ENCODE results near the gene ZSCAN21.

Gene ZSCAN21

DNA sequence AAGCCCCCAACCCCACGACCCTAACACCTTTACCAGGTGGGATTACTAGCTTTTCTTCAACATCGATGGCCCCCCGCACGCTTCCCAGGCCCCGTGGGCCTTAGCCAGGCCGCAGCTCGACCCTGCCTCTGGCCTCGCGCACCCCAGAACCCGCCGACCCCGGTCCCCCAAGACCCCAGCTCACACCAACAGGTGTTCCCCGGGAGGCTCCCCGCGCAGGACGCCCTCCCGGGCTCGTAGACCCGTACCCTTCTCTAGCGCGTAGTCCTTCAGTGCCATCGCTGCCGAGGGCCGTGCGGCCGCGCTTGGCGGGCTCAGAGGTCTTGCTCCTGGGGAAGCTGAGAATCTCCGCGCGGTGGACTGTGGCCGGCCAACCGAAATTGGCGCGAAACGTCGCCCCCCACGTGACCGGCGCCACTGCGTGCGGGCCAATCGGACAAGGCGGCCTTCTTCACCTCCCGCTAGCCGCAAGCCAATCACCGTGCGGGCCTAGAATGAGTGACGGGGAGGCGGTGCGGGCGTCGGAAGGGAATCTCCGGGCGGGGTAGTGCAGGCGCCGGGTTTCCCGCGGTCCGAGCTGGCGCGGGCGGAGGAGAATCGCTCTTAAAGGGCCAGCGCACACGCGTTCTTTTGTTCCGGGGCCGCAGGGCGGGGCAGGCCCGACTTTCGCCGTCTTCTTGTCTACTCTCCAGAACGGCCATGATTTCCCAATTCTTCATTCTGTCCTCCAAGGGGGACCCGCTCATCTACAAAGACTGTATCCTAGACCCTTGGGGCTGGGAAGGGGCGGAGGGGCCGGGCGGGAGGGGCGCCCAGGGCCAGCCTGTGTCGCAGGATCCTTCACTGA is 51.7 kb downstream of the ZSCAN21 start, which contains the start of the genes AP4M1 and MCM7:
Gene AP4M1, plus strand, starts transcription at position 628 of the 847 bp plus-strand sequence. Its CDS starts 72 bp downstream, at position 700.
Gene MCM7, minus strand, starts transcription at position 382 of the 847 bp plus-strand sequence. Its CDS starts 103 bp downstream, at position 279.
- peak; percentile 97 for DNase-seq

DNA sequence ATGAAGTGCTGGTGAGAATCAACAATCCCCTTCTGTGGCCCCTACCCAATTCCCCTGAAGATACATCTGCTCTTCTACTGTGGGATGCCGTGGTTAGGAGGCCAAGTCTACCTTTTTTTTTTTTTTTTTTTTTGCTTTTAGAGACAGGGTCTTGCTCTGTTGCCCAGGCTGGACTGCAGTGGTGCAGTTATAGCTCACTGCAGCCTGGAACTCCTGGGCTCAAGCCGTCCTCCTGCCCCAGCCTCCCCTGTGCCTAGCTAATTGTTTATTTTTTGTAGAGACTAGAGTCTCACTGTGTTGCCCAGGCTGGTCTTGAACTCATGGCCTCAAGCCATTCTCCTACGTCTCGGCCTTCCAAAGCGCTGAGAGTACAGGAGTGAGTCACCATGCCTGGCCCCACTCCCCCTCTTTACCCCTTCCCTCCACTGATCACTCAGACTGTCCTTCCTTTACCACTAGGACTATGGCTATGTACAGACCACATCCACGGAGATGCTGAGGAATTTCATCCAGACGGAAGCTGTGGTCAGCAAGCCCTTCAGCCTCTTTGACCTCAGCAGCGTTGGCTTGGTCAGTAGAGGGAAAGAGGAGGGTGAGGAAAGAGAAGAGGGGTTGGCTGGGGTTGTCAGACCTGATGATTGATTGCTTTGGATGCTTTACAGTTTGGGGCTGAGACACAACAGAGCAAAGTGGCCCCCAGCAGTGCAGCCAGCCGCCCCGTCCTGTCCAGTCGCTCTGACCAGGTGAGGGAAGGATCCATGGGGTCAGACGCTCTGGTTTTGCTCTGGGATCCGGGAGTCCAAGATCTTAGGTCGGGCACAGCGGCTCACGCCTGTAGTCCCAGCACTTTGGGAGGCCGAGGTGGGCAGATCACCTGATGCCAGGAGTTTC is 53.6 kb downstream of the ZSCAN21 start:
- DNase-seq, result no peak

DNA sequence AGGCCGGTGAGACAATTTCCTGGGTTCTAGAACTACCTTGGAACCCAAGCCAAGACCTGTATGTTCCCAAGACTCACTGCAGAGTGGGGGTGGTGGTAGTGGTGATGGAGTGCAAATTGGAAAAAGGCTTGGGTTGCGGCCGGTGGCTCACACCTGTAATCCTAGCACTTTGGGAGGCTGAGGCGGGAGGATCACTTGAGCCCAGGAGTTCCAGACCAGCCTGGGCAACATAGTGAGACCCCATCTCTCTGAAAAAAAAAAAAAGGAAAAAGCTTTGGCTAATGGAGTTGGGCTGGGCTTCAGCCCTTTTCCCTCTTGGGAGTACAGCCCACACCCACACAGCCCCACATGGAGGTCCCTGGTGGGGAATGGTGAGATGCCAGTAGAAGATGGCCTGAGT is 56.0 kb downstream of the ZSCAN21 start:
- DNase-seq, result no peak

DNA sequence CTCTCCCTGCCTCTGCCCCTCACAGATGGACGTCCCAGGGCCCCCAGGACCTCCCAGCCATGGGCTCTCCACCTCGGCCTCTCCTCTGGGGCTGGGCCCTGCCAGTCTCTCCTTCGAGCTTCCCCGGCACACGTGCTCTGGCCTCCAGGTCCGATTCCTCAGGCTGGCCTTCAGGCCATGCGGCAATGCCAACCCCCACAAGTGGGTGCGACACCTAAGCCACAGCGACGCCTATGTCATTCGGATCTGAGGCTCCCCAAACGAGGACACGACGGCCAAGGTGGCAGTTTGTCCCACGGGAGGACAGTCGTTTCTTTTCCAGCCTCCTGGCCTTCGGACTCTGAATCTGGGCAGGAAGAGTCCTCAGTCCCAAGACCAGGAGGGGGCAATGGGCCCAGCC is 57.1 kb downstream of the ZSCAN21 start:
- DNase-seq, result no peak

DNA sequence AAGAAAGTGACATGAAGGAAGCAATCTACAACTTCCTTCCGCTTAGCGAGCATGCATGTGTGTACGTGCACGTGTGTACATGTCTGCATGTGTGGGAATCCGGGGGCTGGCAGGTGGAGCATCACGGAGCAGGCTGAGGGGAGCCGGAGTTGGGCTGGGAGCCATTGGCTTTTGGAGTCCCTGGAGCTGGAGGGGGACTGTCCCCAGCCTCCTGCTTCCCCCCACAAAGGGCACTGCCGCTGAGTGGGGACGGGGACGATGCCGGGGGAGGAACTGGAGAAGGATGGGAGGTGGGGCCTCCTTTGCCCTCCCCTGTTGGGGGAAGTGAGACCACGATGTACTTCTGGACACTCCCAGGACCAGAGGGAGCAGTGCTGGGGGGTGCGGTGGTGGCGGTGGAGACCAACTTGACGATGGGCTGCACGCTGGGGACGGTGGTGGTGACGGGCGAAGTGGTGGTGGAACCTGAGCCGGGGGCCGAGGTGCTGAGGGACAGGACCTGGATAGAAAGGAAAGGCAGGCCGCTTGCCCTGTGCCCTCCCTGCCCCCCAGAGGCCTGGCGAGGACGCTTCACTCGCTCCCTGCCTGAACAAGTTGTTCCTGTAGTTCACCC is 57.7 kb downstream of the ZSCAN21 start:
- no peak for DNase-seq

DNA sequence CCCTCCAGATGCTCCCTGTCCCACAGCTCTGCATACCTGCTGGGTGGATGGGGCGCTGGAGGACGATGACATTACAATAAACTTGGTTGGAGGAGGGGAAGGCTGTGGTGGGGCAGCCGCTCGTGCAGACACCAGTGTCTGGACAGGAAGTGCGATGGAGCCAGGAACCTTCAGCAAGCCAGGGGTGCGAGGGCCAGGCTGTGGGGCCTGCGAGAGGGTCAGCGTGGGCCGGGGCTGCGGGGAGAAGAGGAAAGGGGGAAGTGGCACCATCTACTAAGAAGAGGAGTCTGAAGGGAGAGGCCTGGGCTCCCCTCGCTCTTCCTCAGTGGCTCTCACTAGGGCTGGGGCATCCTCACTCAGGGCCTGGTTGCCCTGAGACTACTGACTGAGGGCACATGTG is 58.3 kb downstream of the ZSCAN21 start:
- no peak for DNase-seq

DNA sequence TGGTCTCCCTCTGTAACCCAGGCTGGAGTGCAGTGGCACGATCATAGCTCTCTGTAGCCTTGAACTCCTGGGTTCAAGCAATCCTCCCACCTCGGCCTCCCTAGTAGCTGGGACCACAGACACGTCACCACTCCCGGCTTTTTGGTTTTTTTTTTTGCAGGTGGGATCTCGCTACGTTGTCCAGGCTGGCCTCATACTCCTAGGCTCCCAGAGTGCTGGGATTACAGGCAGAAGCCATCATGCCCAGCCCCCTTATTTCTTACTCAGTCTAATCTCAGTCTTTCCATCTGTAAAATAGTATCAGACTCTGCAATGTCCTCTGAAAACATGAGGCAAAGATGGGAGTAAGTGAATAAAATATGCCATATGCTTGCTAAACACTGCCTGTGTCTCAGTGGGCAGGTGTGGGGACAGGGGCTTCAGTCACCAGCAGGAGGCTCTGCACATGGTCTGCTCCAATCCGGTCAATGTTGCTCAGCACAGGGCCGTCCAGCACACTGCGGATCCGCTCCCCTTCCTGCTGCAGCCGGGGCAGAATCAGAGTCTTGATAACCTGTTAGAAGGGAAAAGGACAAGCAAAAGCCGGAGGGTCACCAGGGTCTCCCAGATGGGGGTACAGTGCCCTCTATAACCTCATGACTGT is 60.1 kb downstream of the ZSCAN21 start:
- DNase-seq, result no peak

DNA sequence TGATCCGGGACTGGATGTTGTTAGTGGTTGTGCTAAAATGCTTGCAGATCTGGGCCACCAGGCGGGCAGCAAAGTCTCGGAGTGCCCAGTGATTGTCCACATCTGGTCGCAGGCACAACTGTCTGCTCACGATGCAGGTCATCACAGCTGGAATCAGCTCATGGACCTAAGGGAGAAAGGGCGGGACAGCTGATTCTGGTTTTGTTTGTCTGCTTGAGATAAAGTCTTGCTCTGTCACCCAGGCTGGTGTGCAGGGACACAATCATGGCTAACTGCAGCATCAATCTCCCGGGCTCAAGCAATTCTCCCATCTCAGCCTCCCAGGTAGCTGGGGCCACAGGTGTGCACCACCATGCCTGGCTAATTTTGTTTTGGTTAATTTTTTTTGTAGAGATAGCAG is 61.6 kb downstream of the ZSCAN21 start:
- DNase-seq, result no peak

DNA sequence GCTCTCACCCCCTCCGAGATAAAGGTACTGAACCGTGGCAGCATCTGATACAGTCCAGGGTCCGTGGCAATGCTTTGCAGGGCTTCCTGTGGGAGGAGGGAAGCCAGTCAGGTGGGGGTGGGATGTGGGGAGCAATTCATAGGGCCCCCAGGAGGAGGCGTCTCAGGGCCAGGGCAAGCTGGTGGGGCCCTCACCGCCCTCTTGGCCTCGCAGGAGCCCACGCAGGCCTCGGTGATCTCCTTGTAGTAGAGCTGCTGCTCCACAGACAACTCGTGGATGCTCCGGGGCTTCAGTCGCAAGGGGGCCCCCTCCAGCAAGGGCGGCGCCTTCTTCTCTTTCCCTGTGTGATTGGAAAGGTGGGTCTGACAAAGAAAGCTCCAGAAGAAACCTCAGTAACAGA is 62.3 kb downstream of the ZSCAN21 start:
- DNase-seq, result no peak
